Measurements from ENCODE around the gene KIR2DL3. TPM values are rescaled to one million over a fixed set of nuclear protein-coding genes. Genes with fewer than 3 reads are reported as not detected.
"Not testable (repeated sequence)": the region's sequence is repeated elsewhere in the genome, so short reads cannot be mapped to it uniquely, and the experiment has no call there.

Gene KIR2DL3
- total and polyA plus RNA-seq, 2 of the 4 experiments (the other 2 are of a cell fraction) = not detected

GRCh38 chr19:54709956-54710355, 28.4 kb upstream of the KIR2DL3 start:
- dilution Hi-C loops (cut with HindIII; ENCODE audit: low sequenced_read_pairs, unreplicated experiment); H2AK5ac ChIP-seq (ENCODE audit: low read depth, low read length): not testable (repeated sequence)

More at GRCh38 chr19:54709956-54710355, 28.4 kb upstream of the KIR2DL3 start:
- WGBS, 2 experiments (ENCODE audit: extremely low coverage in 2 of 2, insufficient read length in 1 of 2) = 58% methylated on average over 8 of the region's 13 CpGs; no CpG with 5 or more reads in 1 of the 2 experiments
- H2BK15ac ChIP-seq (ENCODE audit: low read depth, low read length); H3K4me2 ChIP-seq (ENCODE audit: low read depth, low read length); H3K36me3 ChIP-seq (ENCODE audit: control insufficient read depth, insufficient read depth, low read length); H3K27me3 ChIP-seq (ENCODE audit: control insufficient read depth, insufficient read depth, low read length); H4K8ac ChIP-seq (ENCODE audit: low read depth in 2 of 2, low read length in 2 of 2); H2BK5ac ChIP-seq (ENCODE audit: low read depth, low read length, poor library complexity, severe bottlenecking); H3K4ac ChIP-seq (ENCODE audit: low read depth, low read length); H3K27ac ChIP-seq (ENCODE audit: insufficient read depth, low read length); H3K23ac ChIP-seq (ENCODE audit: low read depth, low read length); H4K91ac ChIP-seq (ENCODE audit: insufficient read depth, low read depth, low read length); H3K4me3 ChIP-seq (ENCODE audit: insufficient read depth, low read depth, low read length); H3K18ac ChIP-seq (ENCODE audit: low read depth, low read length); H3K79me1 ChIP-seq (ENCODE audit: low read depth in 1 of 2, low read length in 2 of 2); H3K56ac ChIP-seq (ENCODE audit: extremely low read depth, insufficient read depth, low read length); H2BK20ac ChIP-seq (ENCODE audit: low read depth, low read length); H2AK9ac ChIP-seq (replicated peaks; ENCODE audit: low read depth, low read length, poor library complexity); CTCF ChIA-PET; POLR2A ChIA-PET (ENCODE audit: unreplicated experiment); in situ Hi-C loops (cut with MboI; ENCODE audit: low sequenced_read_pairs); H2AFZ ChIP-seq (replicated peaks; ENCODE audit: low read length, poor library complexity); intact Hi-C loops (cut with micrococcal nuclease); H3K14ac ChIP-seq (replicated peaks; ENCODE audit: low read depth, low read length); ATAC-seq (ENCODE audit: low read depth); H3K9me1 ChIP-seq (ENCODE audit: insufficient read depth, low read length); H3K9ac ChIP-seq (ENCODE audit: low read depth, low read length); BruUV-seq (replicated peaks); H4K5ac ChIP-seq (ENCODE audit: low read depth, low read length); H4K20me1 ChIP-seq (ENCODE audit: insufficient read depth, low read length); H2BK120ac ChIP-seq (ENCODE audit: low read depth, low read length); DNase-seq; H3K4me1 ChIP-seq (ENCODE audit: control insufficient read depth, insufficient read depth, low read length): not testable (repeated sequence)
- H3K9me3 ChIP-seq (ENCODE audit: control insufficient read depth, insufficient read depth, low read length) = peaks cover 32% of the 10 kb centered on the region
